Measurements from ENCODE around the gene CDH11. TPM values are rescaled to one million over a fixed set of nuclear protein-coding genes. Genes with fewer than 3 reads are reported as not detected.

Gene CDH11
- polyA plus RNA-seq, 1 donor = 169 TPM

DNA sequence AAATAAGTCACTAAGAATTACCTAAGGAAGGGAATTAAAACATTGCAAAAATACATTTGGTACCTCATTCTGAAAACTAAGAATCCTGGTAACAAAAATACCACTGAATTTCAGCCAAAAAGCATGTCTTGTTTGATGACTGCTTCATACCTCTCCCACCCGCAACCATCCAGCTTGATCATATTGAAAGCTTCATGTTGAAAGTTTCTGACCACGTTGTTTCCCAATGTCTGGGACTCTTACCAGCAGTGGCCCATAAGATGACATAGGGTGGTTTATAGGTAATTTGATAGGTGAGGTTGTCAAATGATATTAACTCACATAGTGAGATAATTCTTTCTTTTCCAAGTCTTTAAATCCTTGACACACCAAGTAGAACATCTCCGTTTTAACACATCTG lies 139.3 kb downstream of the CDH11 start:
- DNase-seq = no peak

DNA sequence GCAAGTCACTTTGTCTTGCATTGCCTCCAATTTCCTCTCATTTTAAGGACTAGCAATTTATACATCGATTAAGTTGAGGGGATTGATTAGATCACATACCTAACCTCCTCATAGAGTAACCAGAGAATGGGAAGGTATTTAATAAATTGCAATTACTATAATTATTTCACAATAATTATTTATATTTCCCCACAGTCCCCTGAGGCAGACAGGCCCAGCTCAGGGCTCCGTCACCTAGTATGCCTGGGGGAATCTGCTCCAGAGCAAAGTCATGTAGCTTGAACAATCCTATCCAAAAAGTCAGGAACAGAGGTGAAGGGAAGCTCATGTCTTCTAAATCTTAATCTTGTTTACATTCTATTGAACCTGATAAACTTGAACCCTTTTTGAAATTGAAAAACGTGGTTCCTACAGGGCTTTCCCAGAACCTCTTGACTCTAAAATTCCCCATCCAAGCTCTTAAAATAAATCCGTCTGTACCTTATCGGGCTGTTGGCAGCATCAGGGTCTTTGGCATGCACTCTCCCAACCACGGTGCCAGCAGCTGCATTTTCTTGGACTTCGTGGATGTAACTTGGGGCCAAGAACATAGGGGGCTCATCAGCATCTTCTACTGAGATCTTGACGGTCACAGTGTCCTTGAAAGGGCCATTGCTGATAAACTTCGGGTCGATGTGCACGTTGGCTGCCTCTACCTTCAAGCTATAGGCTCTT lies 140.1 kb downstream of the CDH11 start:
- no peak for DNase-seq

DNA sequence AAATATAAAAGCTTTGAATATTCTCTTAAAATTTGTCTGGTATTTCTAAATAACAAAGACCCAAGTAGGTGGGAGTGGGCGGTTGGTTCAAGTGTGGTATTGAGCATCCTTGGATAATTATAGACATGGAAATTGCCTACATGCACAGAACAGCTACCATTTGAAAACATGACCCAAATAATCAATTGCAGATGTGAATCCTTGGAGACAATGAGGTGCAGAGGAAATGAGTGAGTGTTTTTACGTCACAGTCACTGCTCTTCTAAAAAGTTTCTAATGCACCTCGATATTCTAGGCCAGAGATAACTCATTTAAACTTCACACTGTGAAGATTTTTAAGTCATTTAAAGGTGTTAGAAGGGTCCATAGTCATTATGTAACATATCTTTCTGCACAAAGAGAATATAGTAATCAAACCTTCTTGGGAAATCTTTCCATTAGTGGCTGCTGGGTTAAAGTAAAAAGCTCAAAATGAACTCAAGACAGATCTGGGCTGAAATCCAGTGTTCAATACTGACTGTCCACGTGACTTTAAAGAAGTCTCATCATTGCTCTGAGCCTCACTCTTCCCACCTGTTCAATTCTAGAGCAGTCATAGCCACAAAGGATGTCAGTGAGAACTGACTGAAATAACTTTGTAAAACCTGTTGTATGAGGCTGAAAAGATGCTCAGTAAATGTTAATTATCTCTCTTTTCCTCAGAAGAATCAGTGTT lies 144.5 kb downstream of the CDH11 start:
- no peak for DNase-seq

DNA sequence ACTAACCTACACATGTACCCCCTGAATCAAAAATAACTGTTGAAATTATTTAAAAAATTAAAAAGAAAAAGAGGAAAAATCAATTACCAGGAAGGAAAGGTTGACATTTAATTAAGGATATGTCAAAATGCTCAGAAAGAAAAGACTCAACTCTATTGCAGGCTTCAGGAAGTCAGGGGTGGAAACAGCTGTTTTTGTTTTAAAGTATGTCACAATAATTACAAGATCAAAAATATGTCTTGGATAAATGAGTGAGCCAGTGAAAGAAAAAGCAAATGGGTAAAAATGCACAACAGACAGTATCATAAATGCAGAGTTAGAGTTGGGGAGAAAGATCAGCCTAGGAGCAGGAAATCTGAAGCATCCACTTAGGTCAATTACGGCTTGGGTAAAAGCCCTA lies 146.0 kb downstream of the CDH11 start:
- no peak for DNase-seq

DNA sequence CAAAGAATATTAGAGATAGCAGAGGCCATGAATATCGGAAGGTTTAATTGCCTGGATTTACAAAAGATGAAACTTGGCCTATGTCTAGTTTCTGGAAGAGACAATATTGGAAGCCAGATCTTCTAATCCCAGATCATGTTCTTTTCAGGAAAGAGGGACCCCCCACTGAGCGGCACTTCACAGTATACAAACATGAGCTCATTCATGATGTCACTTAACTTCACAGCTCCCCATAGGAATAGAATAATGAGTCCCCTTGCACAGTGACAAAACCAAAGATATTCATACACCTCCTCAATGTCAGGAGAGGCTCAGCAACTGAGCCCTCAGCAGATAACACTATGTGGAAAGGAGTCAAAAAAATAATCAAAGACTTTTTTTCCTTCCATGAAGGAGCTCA lies 147.5 kb downstream of the CDH11 start:
- DNase-seq = no peak

DNA sequence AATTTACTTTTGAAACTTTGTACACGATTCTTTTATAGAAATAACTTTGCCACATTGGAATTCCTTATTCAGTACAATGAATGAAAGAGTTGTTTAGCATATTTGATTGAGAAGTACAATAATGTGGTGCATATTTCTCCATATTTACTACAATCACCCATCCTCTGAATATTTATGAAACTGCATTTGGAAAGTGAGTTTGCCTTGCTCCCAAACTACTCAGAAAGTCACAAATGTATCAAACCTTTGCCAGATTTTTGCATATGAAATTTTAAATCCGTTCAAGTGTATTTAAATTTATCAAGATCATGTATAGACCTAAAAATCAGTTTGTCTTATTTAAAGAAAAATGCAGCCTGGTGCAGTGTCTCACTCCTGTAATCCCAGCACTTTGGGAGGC lies 148.7 kb downstream of the CDH11 start:
- no peak for DNase-seq

DNA sequence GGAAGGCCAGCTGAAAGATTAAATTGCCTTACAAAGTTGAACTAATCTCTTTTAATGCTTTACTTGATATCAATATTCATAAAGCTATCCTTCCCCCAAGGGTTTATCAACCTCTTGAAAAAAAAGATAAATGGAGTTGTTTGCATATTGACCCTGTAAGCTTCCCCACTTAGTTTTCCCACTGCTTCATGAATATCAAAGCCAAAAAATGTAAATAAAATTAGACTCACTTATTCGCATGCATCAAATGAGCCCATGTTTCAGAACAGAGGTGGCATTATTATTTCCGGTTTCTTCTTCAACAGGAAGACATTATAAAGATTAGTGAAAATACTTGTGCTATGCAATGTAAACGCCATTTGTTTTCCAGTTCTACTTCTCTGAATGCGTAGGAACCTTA lies 150.7 kb downstream of the CDH11 start:
- no peak for DNase-seq

DNA sequence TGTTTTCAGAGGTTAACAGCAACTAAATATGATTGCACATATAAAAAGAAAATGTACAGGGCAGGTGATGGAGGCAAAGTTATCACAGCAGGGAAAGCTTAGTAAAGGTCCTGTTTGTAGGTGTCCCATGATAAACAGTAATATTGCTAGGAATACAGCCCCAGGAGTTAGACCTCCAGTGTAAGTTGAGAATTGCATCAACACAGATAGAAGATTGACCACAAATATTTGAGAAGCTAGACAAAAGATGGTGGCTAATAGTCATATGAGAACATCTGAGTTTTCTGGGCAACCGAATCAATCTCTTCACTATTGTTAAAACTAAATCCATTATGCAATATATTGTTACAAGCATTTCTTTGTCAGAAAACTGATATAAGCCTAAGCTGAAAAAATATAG lies 152.6 kb downstream of the CDH11 start:
- DNase-seq = no peak

DNA sequence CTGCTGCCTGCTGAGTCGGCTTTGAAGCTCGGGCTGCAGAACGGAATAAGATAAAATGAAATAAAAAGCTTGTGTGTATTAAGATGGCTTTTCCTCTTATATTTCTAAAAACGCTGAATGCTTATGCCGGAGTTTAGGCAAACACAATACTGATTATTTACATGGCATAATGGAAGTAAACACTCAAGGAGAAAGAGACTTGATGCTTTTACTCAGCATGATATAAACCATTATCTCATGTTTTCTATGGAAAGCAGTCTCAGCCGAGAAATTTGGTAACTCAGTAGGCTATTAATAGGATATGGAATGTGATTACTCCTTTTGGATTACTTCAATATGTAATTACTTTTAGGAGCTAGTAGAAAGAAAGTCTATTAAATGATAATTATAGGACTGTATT lies 153.3 kb downstream of the CDH11 start:
- DNase-seq = no peak

DNA sequence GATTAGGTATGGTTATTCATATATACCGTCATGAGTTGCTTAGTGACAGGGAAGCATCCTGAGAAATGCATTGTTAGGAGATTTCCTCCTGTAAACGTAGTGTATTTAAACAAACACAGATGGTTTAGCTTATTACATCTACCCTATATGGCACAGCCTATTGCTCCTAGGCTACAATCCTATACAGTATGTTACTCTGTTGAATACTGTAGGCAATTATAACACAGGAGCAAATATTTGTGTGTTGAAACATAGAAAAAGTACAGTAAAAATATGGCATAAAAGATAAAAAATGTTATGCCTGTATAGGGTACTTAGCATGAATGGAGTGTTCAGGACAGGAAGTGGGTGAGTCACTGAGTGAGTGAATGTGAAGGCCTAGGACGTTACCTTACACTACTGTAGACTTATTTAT lies 157.7 kb downstream of the CDH11 start:
- no peak for DNase-seq

DNA sequence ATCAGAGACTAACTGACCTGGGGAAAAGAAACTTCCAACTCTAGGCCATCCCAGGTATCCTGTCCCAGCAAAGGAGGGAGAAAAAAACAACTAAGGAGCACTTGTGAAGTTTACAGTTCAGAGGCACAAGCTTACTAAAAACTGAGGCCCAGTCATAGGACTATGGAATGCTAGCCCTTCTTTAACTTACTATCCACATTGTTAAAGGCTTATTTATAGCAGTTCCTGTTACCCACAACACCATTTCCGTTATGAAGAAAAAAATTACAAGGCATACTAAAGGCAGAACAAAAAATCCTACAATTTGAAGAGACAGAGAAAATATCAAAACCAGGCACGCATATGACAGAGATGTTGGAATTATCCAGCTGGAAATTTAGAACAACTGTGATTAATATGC lies 159.1 kb downstream of the CDH11 start:
- no peak for DNase-seq

DNA sequence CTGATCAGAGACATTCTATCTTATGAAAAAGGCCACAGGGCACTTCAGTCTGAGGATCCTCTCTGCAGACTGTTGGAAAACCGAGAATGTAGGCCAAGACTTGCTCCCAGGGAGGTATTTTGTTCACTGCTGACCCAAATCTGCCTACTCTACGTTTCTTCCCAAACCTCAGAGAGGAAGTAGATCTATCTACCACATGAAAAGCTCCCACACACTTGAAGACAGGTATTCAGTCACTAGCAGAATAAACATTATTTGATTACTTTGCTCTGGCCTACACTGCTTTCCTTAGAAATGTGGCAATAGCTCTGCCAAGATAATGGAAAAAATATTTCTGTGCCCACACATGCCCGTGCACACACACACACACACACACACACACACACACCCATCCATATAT lies 164.6 kb downstream of the CDH11 start:
- DNase-seq = no peak

DNA sequence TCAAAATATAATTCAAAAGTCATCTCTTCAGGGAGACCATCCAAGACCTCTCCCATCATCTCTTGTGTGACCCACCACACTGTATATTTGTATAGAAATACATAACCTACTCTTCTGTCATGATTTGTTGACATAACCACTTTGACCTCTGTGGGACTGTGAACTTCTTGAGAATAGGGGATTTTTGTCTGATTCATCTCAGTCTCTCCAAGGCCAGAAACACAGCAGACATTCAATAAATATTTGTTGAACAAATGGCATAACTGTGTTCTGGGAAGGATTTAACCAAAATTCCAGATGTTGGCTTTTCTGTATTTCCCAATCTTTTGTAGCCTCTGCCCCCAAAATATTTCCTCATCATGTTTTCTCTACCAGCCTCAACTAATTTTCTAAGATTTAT lies 169.7 kb downstream of the CDH11 start:
- DNase-seq = no peak

DNA sequence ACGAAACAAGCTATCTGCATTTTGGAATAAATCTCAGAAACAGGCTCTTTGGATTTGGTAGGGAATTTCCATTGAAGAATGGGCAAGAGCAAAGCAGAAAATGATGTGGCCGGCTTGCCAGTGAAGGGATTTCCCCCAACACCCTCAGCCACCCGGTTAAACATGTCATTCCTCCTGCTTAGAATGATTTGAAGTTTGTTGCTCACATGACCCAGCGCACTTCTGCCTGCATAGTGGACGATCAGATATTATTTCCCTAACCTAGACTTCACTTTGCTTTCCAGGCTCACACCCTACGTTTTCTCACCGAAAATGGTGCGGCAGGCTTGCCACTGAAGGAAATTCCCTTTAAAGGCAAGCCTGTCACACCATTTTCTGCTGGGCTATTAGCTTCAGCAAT lies 170.7 kb downstream of the CDH11 start:
- DNase-seq = no peak

DNA sequence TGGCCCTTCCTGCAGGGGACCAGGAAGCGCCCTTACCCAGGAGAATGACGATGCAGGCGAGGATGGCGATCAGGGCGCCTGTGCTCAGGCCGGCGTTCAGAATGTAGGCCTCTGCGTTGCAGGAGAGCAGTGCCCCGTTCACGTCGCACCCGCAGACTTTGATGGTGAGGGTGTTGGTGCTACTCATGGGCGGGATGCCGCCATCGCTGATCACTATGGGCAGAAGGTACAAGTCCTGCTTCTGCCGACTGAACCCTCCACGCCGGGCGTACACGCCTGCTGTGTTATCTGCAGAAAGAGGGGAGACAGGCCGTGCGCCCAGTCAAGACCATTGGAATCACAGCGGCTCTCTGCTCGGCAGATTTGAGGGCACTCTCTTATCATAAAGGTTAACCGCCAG lies 171.1 kb downstream of the CDH11 start:
- DNase-seq = no peak

DNA sequence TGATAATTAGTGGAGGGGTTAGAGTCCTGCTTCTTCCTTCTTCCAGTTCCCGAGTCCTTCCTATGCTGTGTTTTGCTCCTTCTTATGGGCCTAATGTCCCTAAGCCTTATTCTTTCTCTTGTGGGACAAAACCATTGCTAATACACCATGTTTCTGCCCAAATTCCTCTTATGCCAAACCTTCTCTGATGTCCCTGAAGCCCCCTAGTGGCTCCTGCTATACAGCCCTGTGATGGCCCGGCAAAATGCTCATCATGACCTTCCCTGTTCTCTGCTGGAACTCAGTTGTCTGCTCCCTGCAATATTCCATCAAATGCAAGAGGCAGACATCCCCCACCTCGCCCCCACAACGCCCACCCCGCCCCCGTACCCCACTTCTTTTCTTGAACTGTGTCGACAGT lies 171.6 kb downstream of the CDH11 start:
- DNase-seq = no peak

DNA sequence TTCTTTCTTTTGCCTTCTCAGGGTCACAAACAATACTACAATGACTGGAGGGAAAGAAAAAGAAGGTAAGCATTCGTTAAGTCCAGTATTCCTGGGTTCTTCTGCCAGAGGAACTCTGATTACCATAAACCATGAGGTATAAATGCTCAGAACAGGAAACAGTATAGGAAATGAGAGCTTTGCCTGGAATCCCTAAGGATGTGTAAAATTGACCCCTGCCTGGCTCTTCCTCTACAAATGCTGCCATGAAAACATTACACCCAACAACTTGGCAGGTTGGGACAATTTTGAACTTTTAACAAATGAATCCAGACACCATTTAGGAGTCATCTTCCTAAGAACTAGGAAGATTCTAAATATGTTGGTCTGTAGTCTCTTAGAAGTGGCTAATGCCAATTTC lies 173.8 kb downstream of the CDH11 start:
- DNase-seq = no peak

DNA sequence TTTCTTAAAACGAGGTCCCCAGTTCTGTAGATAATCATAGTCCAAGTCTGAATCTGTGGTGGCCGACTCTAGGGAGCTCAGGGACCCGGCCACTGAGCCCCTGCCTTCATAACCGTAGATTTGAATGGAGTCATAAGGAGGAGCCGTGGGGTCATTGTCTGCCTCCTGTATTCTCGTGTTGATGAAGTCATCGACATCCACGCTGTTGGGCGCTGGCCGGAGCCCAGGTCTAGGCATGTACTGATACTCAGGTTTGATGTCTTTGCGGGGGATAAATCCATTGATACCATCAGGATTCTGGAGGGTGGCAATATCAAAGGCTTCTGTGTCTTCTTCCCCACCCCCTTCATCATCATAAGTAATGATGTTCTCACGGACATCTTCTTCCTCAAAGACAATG lies 174.2 kb downstream of the CDH11 start:
- no peak for DNase-seq

DNA sequence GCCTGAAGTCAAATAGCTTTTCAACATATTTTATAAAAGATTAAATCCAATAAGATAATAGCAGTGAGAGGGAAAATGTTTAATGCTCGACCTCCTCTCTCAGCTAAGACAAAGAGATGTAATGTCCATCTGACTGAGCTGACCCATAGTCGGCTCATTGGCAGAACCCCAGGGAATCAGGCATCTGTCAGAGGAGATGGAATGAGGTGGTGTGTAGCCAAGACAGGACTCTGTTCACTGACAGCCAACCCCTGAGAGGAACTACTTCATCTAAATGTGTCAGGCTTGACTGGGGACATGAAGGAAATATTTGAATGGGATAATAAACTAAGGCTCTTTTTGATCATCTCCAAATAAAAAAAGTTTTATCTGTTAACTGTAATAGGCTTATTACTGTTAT lies 188.0 kb downstream of the CDH11 start:
- no peak for DNase-seq

DNA sequence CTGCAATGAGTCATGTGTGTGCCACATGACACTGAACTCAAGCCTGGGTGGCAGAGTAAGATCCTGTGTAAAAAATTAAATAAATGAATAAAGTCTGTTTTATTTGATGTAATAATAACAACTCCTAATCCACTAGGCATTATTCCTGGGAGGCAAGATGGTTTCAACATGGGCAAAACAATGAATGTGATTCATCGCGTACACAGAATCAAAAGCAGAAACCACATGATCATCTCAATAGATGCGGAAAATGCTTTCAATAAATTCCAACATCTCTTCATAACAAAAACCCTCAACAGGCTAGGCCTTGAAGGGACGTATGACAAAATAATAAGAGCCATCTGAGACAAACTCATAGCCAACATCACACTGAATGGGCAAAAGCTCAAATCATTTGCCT lies 195.4 kb downstream of the CDH11 start:
- no peak for DNase-seq

DNA sequence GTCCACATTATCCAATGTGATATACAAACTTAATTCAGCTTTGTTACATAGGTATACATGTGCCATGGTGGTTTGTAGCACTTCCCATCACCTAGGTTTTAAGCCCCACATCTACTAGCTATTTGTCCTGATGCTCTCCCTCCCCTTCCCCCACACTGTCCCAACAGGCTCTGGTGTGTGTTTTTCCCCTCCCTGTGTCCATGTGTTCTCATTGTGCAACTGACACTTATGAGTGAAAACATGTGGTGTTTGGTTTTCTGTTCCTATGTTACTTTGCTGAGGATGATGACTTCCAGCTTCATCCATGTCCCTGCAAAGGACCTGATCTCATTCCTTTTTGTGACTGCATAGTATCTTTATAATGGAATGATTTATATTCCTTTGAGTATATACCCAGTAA lies 196.7 kb downstream of the CDH11 start:
- DNase-seq = no peak

DNA sequence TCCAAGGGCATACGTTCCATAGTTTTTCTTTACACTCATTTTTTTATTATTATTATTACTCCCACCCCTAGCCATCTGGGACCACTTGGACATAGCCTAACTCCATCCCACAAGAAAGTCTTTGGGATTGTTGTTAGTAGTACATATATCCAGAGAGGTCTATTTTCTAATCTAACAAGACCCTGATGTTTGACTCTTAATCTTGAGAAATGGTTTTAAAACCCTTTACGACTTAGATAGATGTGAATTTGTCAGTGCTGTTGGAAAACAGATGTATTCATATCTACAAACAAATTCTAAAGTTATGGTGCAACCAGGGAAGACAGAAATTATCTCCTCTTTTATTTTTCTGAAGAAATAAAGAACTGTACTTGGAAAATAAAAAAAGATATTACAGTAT lies 197.8 kb downstream of the CDH11 start:
- DNase-seq = no peak

DNA sequence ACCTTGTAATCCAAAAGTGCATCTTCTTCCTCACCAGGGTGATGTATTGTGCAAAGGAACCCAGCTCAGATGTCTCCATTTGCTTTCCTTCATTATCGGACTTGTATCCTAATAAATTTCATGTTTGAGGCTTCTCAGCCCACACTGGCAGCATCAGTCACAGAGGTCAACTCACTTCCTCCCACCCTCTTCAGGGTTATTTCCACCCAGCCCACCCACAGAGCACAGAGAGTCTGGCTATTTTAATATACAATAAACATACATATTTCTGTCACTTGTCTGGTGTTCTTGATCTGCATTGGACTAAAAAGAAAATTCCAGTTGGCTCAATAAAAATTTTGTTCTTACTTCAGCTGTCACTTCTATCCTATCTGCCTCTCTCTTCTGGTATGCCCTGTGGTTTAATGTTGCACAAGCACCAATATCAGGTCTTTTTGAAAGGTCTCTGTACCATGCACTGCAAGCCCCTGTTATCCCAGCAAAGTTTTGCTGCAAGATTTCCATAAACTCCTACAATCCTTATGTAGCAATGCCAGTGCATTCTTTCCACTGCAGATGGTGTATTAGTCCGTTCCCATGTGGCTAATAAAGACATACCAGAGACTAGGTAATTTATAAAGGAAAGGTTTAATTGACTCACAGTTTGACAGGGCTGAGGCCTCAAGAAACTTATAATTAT lies 201.8 kb downstream of the CDH11 start:
- DNase-seq = no peak

DNA sequence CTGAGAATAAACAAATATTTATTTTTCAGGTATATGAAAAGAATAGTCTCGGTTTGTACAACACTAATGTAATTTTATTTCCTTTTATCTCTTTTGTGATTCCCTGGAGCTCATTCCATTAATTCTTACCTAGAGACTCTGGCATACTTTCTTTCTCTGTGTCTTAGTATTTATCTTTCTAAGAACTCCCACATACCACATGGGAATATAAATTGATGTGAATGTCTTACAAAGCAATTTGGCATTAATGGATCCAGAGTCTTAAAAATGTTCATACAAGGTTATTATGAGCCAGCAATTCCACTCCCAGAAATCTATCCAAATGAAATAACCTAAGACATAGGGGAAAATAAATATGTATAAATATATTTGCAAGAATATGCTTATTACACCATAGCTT lies 202.7 kb downstream of the CDH11 start:
- DNase-seq = no peak

Data from left kidney (tissue), 2 donors.